Fibroblast of skin of right quadriceps (primary cell): Measurements from ENCODE around the gene IYD.
A peak's percentile ranks its signal among the peaks of the same experiment; 100 is the strongest.

Source experiments
- DNase-seq: peaks from one replicate; pipeline ENCODE4 v3.0.0-alpha.2; 2013

Gene IYD

DNA sequence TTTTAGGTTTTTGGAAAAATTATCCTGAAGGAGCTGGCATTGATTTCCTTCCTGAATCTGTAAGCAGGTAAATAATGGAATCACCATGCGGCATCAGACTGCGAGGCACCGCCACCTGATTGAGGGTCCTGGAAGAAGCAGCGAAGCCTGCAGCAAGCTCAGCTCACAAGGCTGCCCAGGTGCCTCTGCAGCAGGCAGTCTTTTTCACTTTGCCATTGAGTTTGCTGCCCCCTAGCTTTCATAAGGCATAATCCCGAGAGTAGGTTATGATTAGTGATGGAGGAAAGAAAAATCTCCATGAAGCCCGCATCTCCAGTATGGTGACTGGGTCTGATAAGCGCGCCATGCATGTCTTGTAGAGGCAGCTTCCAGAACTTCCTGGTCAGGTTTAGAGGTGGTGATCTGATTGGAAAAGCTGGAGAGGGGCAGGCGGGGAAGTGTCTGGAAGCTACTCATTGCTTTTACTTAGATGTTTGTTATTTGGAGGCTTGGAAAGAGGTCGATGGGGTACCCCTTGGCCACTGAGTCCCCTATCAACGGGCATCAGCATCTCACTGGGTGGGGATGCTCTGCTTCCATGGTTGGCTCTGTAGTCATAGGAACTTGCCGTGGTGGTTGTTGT, 26.7 kb downstream of the IYD start:
- peak; percentile 64 for DNase-seq

GRCh38 chr6:150403458-150404246, 34.8 kb downstream of the IYD start:
- peak; percentile 98 for DNase-seq

- peak; percentile 20 for DNase-seq
Observed at GRCh38 chr6:150406948-150407347, 38.1 kb downstream of the IYD start.

GRCh38 chr6:150408842-150409241, 40.0 kb downstream of the IYD start:
- DNase-seq = no peak

DNA sequence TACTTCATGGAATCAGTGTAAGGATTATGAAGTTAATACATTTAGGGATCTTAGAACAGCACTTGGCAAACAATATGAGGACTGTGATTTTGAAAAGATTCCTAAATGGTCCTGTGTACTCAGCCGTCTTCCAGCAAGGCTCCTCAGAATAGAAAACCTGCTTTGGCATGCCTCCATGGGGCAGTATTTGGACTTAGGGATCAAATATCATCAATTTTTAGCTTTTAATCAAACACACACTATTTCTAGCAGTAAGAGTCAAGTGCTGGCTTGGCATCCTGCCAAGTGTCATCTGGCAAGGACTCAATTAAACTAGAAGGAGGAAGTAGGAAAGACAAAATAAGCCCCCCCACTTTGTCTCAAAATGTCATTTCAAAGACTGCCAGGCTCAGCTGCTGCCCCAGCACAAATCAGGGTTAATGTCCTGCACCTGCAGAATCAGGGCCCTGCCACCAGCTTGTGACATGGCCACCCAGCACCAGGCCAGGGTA, 40.8 kb downstream of the IYD start:
- DNase-seq = peak; percentile 38

GRCh38 chr6:150410399-150410798, 41.6 kb downstream of the IYD start:
- no peak for DNase-seq

DNA sequence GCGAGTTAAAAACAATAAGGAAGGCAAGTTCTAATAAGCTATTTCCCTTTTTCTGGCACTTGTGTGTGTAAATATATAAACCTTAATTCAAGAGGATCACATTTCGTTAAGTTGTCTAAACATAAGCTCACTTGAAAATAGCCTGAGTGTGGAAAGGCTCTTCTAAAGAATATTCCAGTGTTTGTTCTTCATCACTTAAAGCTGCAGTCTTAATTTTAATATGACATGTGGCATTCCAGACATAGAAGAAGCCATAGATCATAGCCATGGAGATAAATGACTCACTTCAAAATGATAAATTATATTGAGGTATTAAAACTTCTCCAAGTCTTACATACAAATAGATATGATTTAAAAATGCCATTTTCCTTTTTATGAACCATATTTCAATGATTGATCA, 42.1 kb downstream of the IYD start:
- DNase-seq = peak; percentile 45

DNA sequence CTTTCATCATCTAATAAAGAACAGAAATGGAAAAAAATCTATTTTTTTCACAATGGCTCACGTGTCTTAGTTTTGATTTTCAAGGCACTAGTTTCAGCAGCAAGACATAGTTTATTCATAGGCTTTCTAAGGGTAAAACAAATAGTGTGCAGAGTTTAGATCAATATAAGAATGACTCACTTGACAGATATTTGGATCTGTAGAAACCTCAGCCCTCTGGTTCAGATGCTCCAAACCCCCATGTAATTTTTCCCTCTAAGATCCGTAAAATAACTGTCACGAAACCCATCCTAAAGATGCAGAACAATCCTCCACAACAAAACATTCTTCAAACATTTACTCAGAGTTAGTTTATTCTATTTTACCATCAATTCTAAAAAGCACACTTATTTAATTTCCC, 43.4 kb downstream of the IYD start:
- peak; percentile 26 for DNase-seq

DNA sequence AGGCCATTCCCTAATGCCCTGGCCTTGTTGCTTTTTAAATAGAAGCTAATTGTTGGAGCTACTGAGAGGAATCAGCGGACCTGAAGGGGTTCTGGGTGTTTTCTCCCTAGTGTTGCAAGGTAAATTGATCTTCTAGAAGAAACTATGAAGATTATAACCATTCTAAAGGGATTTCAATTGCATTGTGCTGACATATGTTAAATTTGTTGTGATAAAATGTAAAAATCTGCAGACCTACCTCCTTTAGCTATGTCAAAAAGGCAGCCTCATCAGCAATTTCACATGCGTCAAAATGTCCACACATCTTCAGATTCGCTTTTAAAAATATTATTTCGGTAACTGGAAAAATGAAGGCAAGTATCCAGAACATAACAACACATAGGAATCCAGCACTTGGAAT, 44.4 kb downstream of the IYD start:
- DNase-seq = no peak

GRCh38 chr6:150413781-150414281, 45.0 kb downstream of the IYD start:
- DNase-seq = no peak

GRCh38 chr6:150416128-150416527, 47.3 kb downstream of the IYD start:
- DNase-seq = no peak

DNA sequence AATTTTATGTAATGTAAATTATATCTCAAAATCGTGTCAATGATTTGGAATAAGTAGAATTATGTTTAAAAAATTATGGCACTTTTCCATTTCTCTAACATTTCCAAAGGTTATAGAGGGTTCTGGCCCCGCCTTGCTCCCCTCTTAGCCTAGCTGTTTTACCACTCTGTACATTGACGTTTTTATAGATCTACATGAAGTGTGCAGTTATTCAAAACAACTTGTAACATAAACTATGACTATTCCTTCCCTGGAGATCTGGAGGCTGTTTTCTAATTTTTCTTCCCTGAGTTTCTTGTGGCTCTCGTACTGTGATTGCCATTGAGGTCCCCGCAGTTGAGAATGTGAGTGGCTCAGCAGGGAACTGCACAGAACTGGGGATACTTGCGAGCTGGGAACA, 48.4 kb downstream of the IYD start:
- DNase-seq = no peak

DNA sequence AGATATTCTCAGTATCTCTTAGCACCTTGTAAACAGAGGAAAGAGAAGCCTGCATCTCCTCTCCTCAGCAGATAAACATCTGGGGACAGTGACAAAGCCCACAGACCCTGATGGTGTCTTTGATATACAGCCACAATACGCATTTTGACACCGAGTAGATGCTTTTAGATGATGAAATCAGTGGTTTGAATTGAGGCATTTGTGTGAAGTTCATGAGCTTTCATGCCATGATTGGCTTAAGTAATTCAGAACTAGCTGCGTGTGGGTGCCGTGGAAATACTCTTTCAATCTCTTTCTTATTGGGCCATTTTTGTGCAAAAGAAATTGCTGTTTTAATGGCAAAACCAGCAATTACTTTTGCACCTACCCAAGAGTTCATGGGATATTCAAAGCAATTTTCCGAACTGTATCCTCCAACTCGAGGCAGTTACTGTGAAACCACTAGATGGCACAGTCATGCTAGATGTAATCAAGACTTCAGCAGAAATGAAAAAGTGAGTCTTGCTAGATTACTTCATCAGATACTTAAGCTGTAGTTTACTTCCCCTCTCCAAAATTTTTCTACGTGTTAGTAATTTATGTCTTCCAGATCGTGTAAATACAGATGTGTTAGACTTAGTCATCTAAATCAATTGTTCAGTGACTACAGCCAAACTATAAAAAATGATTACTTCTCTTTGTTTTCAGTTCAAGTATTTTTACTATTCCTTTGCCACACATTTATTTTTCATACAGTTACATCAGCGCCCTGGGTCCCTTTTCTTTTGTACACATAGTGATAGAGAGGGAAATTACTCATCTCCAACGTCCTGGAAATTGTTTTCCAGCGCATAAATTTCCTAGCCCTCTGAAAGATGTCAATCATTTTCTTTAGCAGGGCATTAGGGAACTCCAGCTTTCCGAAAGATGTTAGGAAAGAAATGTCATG, 49.4 kb downstream of the IYD start:
- peak; percentile 88 for DNase-seq

- DNase-seq = peak; percentile 60
Observed at GRCh38 chr6:150418827-150419594, 50.2 kb downstream of the IYD start.

DNA sequence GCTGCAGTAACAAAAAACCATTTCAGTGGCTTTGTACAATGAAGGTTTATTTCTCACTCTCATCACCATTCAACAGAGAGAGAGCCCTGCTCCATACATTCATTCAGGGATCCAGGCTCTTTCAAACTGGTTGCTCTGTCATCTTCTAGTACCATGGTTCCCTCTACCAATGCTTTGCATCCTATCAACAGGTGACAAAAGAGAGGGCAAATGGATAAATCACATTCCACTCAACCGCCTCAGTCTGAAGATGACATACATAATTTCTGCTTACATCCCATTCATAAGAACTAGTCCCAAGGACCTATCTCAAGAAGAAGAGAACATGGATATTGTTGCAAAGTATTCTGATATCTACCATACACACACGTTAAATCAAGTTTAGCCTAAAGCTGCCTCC, 51.6 kb downstream of the IYD start:
- DNase-seq = no peak

DNA sequence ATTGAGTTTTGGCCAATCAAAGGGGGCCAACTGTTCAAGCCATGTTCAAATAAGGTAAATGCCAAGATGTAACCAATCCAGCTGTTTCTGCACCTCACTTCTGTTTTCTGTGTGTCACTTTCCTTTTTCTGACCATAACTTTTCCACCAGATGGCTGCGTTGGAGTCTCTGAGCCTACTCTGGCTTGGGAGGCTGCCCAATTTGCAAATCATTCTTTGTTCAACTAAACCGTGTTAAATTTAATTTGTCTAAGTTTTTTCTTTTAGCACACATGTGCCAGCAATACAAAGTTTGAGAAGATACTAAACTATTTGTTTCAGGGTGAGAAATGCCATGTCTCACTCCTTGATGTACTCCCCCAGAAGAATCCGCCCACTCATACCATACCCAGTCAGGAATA, 52.1 kb downstream of the IYD start:
- DNase-seq = no peak

- no peak for DNase-seq
Observed at GRCh38 chr6:150425508-150425907, 56.7 kb downstream of the IYD start.

GRCh38 chr6:150426198-150426597, 57.4 kb downstream of the IYD start:
- no peak for DNase-seq

DNA sequence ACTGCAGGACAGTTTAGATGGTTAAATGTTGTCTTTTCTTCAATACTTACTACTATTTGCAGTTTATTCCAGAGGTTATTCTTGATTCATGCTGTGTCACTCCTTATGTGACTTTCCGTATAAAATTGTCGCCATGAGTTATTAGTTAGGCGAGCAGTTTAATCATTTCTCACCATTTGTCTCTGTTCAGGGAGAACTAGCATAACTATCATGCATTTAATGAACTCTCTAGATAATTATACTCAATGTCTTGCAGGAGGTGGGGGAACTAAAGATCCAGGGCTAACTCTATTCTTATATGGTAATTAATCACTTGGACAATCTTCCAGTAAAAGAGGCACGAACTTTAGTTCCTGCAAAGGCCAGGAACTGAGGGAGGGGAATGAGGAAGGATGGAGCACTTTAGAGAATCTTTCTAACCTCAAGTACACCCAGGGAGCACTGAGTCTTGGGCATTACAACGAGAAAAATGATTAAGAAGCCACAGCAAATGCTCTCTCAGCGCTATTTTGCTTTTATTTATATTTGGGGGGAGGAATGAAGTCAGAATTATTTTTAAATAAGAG, 58.3 kb downstream of the IYD start:
- no peak for DNase-seq

GRCh38 chr6:150427843-150428242, 59.0 kb downstream of the IYD start:
- DNase-seq = no peak

DNA sequence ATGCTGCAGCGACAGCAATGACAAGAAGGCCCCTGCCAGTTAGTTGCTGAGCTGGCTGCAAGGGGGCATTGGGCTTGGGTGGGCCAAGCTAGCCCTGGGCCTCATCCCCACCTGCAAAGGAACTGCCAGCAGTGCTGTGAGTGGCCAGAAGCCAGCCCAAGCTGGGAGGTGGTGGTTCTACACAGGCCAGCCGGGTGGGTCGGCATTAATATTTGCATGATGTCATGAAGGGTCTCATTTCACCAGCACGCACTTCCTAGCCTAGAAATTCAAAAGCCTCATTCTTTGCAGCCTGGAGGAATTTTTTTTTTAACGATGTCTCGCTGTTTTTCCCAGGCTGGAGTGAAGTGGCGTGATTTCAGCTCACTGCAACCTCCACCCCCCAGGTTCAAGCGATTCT, 62.0 kb downstream of the IYD start:
- DNase-seq = no peak

- no peak for DNase-seq
Observed at GRCh38 chr6:150435360-150435759, 66.5 kb downstream of the IYD start.
